Endometrial microvascular endothelial cells (primary cell): ENCODE measurements around the gene TCF7. TPM values are rescaled to one million over a fixed set of nuclear protein-coding genes. Genes with fewer than 3 reads are reported as not detected.
"Not testable (repeated sequence)": the region's sequence is repeated elsewhere in the genome, so short reads cannot be mapped to it uniquely, and the experiment has no call there.

Experiments used
- in situ Hi-C: cut with HindIII; loops from 2 replicates; pipeline ENCODE4 v1.10.0; 2017; ENCODE audit warnings: low sequenced_read_pairs, low pct_unique_long_range_greater_than_20kb; ENCODE audit errors: inconsistent ontology term
- total RNA-seq: library from RNA; depleted of rRNA; stranded (reverse); fragments of >200 nt; gene quantifications from one replicate; pipeline ENCODE4 v1.2.3, GENCODE V29; 2015; ENCODE audit errors: inconsistent ontology term

TCF7 gene
- total RNA-seq, 1 donor from 2014 or later, result 1.8 TPM

DNA sequence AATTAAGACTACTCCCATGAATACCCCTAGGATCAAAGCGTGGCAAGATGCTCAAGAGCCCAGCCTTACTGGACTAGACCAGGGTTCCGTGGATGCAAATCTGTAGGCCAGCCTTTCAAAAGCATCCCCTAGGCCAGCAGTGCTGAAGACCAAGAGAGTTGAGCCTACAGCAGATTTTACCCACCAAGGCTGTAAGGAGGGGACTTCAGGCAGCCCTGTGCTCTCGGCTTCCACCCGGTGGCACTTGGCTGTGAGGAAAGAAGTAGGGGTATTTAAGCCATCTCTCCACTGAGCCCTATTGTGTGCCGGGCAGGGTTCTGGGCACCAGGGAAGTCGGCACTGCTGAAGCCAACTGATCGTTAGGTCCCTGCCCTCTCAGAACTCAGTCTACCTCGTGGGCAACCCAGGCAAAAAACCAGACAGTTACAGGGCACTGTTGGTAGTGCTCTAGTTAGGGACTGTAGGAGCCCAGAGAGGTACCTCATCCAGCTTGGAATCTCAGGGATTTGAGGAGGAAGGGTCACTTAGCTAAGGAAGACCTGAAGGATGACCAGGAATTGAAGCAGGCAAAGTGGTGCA, 25.5 kb downstream of the TCF7 start:
- in situ Hi-C loops, result no loop called here

DNA sequence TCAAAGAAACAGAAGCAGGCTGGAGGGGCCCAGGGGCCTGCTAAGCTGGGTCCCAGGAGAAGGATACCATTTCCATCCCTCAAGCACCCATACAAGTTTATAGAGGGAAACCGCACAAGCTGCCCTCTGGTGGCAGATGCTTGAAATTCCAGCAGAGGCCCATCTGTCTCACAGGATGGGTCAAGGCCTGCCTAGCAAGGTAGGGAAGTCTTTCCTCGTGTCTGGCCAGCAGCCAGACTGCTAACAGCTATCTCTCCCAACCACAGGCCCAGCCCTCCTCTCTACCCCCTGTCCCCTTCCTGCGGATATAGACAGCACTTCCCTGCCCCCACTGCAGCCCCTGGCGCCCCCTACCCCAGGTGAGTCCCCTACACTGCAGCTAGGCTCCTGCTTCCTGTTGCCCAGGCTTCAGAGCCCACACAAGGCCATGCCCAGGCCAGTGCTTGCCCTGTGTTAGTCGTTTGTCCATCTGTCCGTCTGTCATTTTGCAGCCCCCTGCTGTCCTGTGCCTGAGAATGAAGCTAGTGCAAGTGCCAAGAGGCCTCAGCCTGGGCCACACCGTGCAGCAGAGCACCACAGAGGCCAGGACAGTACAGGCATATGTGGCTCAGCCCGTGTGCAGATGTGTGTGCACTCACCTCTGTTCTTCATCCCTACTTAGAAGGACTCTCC, 26.2 kb downstream of the TCF7 start:
- in situ Hi-C loops, result no loop called here

DNA sequence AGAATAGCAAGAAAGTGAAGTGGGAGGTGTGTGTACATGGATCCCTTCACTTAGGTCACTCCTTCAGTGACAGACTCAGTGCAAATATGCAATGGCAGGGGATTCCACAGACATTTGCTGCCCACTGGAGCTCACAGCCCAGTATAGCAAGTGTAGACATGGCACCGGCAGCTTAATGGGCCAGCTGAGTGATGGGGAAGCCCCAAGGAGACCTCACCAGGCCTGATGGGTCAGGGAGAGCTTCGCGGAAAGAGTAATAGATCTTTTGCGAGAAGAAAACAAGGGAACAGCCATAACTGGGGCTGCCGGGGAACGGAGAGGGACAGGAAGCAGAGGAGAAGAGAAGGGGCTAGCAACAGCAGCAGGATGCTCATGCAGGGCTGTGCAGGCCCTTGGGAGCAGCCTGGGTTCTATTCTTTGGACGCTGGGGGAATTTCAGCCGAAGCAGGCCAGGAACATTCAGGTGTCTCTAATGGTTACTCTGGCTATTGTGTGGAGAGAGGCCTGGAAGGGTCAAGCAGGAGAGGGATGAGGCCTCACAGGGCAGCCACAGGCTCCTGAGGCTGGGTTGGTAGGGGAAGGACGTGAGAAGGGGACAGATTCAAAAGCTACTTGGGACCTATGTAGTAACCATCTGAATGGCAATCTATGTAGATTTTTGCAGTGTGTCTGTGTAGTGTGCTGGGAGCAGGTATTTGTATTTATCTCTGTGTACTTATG, 27.0 kb downstream of the TCF7 start:
- in situ Hi-C loops, result no loop called here

DNA sequence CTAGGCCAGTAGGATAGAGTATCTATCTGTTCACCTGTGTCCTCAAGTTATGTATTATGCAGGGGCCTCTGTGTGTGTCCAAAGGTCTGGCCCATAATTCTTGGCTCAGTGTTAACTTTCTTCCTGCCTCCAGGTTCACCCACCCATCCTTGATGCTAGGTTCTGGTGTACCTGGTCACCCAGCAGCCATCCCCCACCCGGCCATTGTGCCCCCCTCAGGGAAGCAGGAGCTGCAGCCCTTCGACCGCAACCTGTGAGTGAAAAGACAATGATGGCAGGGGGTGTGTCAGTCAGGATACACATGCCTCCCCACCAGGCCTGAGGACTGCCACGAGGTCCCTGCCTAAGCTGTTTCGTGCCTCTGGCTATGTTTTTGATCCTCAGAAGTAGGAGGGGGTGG, 27.6 kb downstream of the TCF7 start:
- in situ Hi-C loops, result no loop called here

DNA sequence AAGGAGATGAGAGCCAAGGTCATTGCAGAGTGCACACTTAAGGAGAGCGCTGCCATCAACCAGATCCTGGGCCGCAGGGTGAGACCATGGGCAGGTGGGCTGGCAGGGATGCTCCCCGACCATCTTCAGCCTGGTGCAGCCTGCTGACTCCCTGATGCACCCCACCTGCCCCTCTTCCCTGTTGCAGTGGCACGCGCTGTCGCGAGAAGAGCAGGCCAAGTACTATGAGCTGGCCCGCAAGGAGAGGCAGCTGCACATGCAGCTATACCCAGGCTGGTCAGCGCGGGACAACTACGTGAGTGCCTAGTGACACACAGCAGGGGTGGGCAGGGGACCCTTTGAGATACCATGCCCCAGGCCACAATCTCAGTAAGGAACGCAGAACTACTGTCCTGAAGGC, 28.3 kb downstream of the TCF7 start:
- in situ Hi-C loops, result no loop called here

DNA sequence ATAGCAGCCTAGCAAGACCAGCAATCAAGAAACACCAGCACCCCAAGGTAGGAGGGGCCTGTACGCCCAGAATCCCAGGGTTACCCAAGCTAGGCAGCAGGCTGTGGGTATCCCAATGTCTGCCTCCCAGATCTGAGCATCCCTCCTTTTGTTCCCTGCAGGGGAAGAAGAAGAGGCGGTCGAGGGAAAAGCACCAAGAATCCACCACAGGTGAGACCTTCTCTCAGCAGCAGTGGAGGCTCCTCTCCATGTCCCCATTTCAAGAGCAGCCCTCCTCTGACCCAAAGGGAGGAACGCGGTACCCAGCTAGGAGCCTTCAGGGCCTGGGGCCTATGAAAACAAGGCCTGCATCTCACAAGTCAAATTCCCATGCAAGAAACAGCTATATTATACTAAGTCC, 28.9 kb downstream of the TCF7 start:
- in situ Hi-C loops, result no loop called here

DNA sequence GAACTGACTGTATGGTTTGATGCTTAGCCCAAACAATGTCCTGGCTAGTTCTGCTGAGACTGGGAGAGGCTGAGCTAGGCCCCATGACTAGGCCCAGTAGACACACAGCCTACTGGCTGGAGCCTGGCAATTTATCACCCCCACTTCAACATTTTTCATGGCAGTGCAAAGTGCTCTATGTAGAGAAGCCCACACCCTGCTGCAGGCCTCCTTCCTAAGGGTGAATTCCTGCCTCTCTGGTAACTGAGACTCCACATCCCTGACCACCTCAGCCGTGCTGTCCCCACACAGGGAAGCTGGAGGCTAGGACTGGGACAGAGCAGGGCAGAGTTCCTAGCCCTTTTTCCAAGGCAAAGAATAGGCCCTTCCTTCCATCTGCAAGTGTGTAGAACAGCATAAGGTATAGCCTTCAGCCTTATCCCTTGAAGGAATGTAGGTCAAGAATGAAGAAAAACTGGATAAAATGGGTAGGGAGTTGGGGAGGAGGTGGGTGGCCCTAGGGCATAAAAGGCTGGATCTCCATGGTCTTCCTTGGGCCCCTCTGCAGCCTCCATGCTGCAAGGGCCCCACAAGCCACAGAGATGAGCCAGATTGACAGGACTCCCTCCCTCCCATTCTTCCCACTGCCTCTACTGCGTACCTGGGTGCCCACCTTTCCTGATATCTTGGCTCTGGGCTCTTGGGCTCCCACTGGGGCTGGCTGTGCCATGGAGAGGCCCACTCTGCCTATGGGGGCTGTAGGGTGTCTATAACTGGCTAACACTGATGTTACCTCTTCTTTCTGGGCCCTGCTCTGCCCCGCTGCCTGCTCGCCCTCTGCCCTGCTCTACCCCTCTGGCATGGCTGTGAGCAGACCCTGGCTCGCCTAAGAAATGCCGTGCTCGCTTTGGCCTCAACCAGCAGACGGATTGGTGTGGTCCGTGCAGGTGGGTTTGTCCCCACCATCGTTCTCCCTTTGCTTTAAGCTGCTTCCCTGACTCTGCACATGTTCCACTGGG, 29.8 kb downstream of the TCF7 start:
- in situ Hi-C loops, result no loop called here

DNA sequence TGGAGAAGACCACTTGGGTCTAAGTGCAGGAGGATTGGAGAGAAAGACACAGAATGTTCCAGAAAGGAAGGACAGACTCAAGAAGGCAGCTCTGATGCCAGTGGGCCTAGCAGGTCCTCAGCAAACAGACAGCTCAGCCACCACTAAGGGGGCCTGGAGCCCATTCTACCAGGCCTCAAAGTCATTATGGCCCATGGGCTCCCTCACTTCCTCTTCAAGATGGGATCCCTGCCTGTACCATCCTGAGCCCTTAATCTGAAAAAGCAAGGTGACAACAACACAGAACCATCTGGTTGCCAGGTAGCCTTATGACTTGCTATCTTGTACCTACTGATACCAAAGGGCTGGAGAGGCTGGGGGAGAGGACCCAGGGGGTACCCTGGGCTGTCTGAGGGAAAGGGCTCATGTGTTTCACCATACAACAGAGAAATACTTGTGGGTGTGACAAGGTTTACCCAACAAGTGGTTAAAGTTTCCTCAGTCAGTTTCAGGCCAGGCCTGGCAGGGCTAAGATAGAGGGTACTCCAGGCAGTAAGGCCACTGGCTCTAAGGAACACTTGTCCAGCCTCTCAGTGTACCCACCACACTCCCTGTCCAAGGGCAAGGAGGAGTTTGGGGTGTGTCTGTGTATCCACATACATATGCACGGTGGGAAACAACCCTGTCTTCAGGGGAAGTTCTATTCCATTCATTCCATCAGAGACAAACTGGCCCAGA, 30.7 kb downstream of the TCF7 start:
- in situ Hi-C loops, result no loop called here

DNA sequence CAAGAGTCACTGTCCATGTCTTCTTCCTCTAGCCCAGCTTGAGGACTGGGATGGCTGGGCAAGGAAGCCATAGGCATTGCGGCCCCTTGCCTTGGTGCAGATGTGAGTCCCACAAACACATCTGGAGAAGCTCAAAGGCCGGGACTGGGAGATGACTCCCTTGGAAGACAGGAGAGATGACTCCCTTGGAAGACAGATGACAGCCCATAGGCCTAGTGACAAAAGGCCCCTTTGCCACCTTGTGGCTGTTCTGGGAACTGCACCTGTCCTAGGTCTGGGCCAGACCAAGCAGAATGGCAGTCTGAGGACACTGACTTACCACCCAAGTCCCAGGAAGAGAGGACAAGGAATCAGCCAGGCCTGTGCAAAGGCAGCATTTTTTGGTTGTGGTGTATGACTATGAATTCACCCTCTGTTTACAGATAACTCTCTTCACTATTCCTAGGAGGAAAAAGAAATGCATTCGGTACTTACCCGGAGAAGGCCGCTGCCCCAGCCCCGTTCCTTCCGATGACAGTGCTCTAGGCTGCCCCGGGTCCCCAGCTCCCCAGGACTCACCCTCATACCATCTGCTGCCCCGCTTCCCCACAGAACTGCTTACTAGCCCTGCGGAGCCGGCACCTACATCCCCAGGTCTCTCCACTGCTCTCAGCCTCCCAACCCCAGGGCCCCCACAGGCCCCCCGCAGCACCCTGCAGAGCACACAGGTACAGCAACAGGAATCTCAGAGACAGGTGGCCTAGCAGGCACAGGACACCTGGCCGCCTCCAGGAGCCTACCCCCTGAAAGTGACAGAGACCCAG, 31.5 kb downstream of the TCF7 start:
- in situ Hi-C loops, result no loop called here

DNA sequence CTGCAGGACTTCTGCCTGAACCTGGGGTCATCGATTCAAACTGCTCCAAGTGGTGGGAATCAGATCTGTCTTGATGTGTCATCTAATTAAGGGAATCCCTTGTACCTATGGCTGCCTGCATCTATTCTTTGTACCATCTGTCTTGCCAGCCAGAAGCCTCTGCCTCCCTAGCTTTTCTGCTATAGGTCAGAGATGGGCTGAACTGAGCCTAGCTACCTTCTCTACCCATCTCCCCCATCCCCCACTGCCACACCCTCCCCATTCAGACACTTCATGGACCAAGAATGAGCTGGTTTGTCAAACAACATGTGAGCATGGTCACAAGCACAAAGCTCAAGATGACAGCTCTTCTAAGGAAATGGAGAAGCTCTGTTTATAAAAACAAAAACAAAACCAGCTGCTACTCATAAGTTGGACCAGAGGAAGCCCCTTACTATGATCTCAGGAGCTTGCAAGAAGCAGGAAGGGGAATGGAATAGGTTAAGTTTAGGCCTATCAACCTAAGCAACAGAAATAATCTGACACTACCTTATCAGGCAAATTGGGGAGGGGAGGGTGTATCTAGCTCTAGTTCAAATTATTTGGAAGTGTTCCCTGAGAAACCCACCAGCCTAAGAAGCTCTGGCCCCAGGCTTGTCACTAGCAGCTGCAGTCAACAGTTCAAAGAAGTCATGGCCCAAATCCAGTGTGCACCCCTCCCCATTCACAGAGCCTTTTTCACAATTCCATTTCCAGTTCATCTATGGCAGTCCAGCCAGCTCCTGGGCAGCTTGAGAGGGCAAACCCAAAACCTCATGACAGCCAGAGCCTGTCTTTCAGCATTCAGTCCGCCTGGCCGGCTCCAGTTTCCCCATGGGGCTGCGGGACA, 32.4 kb downstream of the TCF7 start:
- in situ Hi-C loops, result no loop called here

DNA sequence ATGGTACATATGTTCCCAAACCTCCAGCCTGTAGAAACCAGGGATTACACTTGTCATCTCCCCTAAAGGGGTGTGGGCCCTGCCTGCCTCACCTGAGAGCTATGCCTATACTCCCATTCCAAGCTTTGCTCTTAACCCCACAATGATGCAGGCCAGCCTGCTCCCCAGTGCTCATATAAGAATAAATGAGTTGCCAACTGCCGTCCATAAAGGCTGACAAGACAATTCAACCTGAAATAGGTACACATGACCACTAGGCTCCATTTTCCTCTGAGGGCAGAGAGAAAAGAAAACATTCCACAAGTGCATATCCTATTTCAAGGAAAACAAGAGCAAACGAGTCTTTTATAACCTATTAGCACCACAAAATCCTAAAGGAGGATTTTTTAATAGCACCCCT, 33.8 kb downstream of the TCF7 start:
- in situ Hi-C loops, result no loop called here

DNA sequence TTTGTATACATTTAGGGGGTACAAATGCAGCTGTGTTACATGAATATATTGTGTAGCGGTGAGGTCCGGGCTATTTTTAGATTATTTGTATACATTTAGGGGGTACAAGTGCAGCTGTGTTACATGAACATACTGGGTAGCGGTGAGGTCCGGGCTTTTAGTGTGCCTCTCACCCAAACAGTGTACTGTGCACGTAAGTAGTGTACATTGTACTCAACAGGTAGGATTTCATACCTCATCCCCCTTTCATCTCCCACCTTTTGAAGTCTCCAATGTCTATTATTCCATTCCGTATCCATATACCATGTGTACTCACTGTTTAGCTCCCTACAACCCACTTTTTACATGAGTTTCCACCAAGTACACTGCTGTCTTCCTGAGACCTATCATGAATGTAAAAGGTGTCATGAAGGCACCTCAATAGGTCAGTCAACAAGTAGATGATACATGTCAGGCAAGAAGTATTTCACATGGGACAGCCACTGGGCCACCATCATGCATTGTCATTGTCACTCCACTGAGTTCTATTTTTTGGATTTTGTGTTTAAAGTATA, 34.6 kb downstream of the TCF7 start:
- in situ Hi-C loops, result no loop called here

DNA sequence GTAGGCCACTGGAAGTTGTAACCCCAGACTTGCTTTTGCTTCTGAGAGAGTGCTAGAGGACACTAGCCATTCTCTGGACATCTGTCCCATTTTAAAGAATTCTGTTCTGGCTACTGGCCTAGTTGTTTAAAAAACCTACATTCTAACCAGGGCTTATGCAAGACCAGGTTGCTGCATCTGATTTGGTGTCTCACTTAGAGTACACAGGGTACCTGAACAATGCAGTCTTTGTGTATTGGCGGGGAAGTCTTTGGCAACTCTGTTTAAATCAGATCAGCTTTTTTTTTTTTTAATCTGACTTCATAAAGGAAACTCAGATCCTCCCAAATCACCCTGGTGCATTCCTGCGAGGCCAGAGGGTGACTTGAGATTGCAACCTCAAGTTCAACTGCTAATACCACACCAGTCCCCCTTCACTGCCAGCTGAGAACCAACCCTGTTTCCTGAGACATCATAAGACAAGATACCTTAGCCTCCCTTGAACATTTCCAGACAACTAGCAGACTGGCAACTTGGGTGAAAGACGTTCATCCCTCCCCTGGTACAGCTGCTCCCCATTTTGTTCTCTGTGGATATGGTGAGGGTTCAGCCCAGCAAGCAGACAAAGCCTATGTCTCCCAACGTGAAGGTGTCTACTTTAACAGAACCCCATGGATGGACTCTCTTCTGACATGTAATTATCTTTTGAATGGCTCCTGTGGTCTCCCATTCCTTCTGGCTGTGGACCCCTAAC, 35.3 kb downstream of the TCF7 start:
- in situ Hi-C loops, result no loop called here

DNA sequence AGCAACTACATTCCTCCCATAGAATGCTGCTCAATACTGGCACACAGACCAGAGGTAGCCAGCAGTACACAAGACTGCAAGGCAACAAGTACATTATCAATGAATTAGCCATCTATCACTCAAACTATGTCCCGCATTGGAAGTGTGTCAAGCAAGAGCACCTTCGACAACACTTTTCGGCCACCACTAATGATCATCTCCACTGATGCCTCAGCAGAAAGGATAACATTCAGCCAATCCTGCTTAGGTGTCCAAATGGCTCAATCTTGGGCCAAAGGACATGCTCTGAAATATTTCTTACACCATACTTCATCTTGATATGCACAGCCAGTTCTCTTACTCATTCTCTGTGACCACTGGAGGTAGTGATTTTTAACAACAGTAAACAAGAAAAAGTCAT, 37.2 kb downstream of the TCF7 start:
- in situ Hi-C loops, result no loop called here

DNA sequence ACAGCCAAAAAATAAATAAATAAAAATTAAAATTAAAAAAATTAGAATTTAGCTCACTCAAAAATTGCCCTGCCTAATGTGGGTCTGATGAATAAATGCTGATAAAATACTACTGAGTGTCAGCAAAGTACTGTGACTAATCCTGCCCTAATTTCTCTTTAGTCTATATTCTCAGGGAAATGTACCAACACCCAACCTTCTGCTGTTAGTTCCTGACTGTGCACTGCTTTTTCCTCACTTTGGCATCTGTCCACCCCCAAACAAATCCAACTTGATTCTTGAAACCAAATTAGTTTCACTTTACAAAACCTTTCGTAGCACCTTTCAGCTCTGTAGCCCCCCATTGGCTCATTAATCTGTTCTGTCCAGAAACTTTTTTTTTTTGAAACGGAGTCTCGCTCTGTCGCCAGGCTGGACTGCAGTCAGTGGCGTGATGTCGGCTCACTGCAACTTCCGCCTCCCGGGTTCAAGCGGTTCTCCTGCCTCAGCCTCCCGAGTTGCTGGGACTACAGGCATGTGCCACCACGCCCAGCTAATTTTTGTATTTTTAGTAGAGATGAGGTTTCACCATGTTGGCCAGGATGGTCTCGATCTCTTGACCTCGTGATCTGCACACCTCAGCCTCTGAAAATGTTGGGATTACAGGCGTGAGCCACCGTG, 37.8 kb downstream of the TCF7 start:
- in situ Hi-C loops, result not testable (repeated sequence)

DNA sequence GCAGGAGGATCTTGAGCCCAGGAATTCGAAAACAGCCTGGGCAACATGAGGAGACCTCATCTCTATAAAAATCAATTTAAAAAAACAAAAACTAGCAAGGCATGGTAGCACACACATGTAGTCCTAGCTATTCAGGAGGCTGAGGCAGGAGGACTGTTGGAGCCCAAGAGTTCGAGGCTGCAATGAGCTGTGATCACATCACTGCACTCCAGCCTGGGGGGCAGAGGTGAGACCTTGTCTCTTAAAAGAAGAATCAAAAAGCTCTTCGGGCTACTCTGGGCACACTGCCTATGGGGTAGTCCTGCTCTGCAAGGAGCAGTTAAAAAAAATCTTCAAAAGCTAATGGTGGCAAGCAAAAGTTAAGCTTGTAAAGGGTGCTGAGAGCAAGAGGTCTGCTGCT, 38.8 kb downstream of the TCF7 start:
- in situ Hi-C loops, result no loop called here
